ENCODE results near the gene CSMD2. TPM values are rescaled to one million over a fixed set of nuclear protein-coding genes. Genes with fewer than 3 reads are reported as not detected.

The CSMD2 gene
- total RNA-seq, 4 donors from 2014 or later = 0.16 to 1.00 (median 0.27) TPM; not detected in 1

DNA sequence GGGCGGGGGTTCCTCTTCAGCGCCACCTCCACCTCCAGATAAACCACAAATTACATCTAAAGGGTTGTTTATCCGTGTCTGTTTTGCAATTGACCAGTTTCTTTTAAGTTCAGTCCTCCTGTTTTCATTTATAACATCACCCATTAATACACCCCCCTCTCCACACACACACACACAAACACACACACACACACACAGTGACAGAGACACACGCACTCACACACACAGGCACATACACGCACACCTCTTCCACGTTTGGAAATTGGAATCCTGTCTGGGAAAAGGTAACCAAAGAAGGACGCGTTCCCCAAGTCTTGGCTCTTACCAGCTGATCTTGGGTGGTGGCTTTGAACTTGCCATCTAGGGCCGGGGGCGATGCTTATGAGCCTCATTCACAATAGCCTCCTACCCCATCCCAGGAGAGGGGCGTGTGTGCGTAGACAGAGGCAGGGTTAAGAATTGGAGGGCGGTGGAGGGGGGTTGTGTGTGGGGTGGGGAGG is 442 bp upstream of the CSMD2 start:
- no peak for TF ChIP-seq POLR2A (IDR thresholded peaks at IDR 0.05)
- TF ChIP-seq, protein P1, sequence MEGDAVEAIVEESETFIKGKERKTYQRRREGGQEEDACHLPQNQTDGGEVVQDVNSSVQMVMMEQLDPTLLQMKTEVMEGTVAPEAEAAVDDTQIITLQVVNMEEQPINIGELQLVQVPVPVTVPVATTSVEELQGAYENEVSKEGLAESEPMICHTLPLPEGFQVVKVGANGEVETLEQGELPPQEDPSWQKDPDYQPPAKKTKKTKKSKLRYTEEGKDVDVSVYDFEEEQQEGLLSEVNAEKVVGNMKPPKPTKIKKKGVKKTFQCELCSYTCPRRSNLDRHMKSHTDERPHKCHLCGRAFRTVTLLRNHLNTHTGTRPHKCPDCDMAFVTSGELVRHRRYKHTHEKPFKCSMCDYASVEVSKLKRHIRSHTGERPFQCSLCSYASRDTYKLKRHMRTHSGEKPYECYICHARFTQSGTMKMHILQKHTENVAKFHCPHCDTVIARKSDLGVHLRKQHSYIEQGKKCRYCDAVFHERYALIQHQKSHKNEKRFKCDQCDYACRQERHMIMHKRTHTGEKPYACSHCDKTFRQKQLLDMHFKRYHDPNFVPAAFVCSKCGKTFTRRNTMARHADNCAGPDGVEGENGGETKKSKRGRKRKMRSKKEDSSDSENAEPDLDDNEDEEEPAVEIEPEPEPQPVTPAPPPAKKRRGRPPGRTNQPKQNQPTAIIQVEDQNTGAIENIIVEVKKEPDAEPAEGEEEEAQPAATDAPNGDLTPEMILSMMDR (IDR thresholded peaks at IDR 0.05) = no peak
- no peak for TF ChIP-seq POLR2AphosphoS5 (IDR thresholded peaks at IDR 0.05)
- TF ChIP-seq EP300 (IDR thresholded peaks at IDR 0.05; ENCODE audit: low read depth) = no peak
- no peaks in the 10 kb centered on the region for H3K9me3 ChIP-seq
- peaks cover 0 to 34% (median 17%) of the 10 kb centered on the region in 4 donors for H3K4me1 ChIP-seq
- peaks cover 90% of the 10 kb centered on the region for H3K27me3 ChIP-seq
- H3K36me3 ChIP-seq = no peaks in the 10 kb centered on the region
- intact Hi-C loops (cut with DNase I; ENCODE audit: low total_unique reads) (loop anchor here (10.0 kb wide), 1 partner anchor 531 kb away; no protein-coding TSS in a partner anchor), in situ Hi-C loops (cut with MboI; ENCODE audit: low pct_ligation_motif_present in 1 of 4, low pct_unique_long_range_greater_than_20kb in 1 of 4, low sequenced_read_pairs in 3 of 4) (loop anchor here in 1 of 4 donors (25.0 kb wide), 1 partner anchor 528 kb away; no protein-coding TSS in a partner anchor)
- H3K27ac ChIP-seq = peak overlapping the region in 1 of 4 donors; percentile 30
- DNase-seq = no peak
- WGBS, 2 donors (ENCODE audit: low coverage in 1 of 2) = 6 to 7% methylated on average over 8 to 13 of the region's 13 CpGs
- H3K4me3 ChIP-seq = peak overlapping the region in 3 of 4 donors; percentile 20 to 42 (median 24)

DNA sequence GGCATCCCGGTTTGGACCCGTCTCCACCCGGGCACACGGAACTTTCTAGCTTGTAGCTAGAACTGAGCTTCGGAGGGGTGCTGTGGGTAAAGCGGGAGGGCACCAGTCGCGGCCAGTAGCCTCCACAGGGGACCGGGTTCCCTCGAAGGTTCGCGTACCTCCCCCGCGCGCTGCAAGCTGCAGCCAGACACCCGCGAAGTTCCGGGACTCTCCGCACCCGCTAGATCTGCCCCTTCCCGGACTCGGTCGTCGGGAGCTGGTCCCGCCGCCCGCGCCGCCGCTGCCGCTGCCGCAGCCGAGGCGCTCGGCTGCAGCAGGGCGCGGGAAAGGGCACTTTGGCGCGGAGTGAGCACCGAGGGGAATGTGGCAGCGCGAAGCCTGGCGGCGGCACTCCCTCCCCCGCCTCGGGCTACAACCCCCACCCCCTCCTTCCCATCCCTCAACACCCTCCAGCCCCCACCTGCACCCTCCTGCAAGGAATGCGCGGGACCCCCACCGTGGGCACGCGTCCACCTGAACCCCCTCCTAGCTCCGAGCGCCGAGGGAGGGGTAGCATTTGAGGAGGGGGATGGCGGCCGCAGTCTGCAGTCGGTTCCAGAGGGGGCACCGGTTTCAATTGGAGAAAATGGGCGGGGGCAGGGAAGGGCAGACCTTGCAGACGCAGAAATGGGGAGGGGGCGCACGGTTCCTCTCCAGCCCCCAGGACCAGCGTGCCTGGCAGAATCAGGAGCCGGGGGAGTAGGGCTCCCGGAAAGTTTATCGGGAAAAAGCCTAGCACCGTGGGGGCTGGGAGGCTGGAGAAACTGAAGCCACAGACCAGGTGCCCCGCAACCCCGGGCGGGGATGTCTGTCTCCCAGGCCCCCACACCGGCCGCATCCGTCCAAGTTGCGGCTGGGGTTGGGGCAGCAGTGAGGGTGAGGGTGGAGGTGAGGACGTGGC is 968 bp downstream of the CSMD2 start:
- 2 to 9% methylated on average over 9 to 26 of the region's 75 CpGs for WGBS, 2 donors (ENCODE audit: low coverage in 1 of 2)
- DNase-seq = no peak
- Histone ChIP-seq H3K27me3 (peaks cover 89% of the 10 kb centered on the region), H3K4me1 (peaks cover 0 to 34% (median 17%) of the 10 kb centered on the region in 4 donors), H3K27ac (no peak overlapping the region), H3K4me3 (peak overlapping the region in 3 of 4 donors; percentile 20 to 42 (median 24)), H3K36me3 (no peaks in the 10 kb centered on the region), H3K9me3 (no peaks in the 10 kb centered on the region)
- intact Hi-C loops (cut with DNase I; ENCODE audit: low total_unique reads) = loop anchor here (10.0 kb wide), 1 partner anchor 529 kb away; no protein-coding TSS in a partner anchor
- TF ChIP-seq, protein P1 (IDR thresholded peaks at IDR 0.05) = no peak
- TF ChIP-seq POLR2AphosphoS5 (IDR thresholded peaks at IDR 0.05) = no peak
- in situ Hi-C loops (cut with MboI; ENCODE audit: low pct_ligation_motif_present in 1 of 4, low pct_unique_long_range_greater_than_20kb in 1 of 4, low sequenced_read_pairs in 3 of 4) = loop anchor here in 1 of 4 donors (25.0 kb wide), 1 partner anchor 527 kb away; no protein-coding TSS in a partner anchor

DNA sequence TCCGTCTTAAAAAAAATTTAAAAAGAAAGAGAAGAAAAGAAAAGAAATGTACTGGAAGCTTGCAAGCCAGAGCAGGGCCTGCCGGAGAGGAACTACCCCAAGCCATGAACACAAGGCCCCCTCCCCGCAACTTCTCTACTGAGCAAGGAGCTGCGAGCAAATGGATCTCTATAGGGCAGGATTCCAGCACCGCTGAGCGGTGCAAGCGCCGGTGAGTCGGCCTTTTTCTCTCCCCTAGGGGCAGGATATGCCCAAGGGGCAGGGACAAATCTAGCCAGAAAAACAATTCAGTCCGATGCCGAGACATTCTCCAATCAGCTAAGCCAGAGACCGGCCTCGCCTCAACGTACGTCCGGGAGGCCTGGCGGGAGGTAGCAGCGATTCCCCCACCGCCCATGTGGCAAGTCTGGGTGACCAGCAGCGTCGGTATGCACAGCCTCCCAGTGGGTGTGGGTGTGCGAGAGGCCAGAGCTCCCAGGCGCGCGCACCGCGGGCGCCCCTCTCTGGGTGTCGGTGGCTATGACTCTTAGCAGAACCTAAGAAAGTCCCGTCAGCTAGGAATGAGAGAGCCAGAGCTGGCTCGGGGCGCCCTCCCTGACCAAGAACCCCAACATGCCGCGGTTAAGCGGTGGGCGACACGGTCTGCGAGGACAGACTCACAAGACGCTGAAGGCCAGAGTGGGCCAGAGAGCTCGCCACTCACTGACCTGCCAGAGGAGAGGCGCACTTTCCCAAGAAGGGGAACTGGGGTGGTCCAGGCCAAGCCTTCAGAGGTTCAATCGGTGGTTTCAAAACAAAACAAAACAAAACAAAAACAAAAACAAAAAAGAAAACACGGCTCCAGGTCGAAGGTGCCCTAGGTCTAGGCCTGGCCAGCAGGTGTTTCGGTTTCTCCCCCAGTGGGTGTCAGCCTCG is 1.9 kb downstream of the CSMD2 start:
- peak overlapping the region in 3 of 4 donors; percentile 20 to 42 (median 24) for H3K4me3 ChIP-seq
- H3K36me3 ChIP-seq = no peaks in the 10 kb centered on the region
- in situ Hi-C loops (cut with MboI; ENCODE audit: low pct_ligation_motif_present in 1 of 4, low pct_unique_long_range_greater_than_20kb in 1 of 4, low sequenced_read_pairs in 3 of 4) = loop anchor here in 1 of 4 donors (25.0 kb wide), 1 partner anchor 526 kb away; no protein-coding TSS in a partner anchor
- H3K27ac ChIP-seq = no peak overlapping the region
- H3K4me1 ChIP-seq = peaks cover 0 to 34% (median 17%) of the 10 kb centered on the region in 4 donors
- intact Hi-C loops (cut with DNase I; ENCODE audit: low total_unique reads) = loop anchor here (10.0 kb wide), 1 partner anchor 528 kb away; no protein-coding TSS in a partner anchor
- peak; percentile 25 for DNase-seq
- TF ChIP-seq, protein P1 (IDR thresholded peaks at IDR 0.05) = peak; percentile 27 to 53 (median 39)
- TF ChIP-seq EP300 (IDR thresholded peaks at IDR 0.05; ENCODE audit: low read depth) (no peak), POLR2AphosphoS5 (IDR thresholded peaks at IDR 0.05) (no peak), POLR2A (IDR thresholded peaks at IDR 0.05) (no peak)
- H3K27me3 ChIP-seq = peaks cover 83% of the 10 kb centered on the region
- WGBS, 2 donors (ENCODE audit: low coverage in 1 of 2) = 6 to 23% methylated on average over 7 to 34 of the region's 46 CpGs
- H3K9me3 ChIP-seq = no peaks in the 10 kb centered on the region

Data from transverse colon (tissue), 4 donors.